Measurements from ENCODE around the gene RPRD2.

Gene RPRD2

GRCh38 chr1:150474869-150475268 is 110.9 kb downstream of the RPRD2 start:
- DNase-seq = no peak

GRCh38 chr1:150476754-150477153 is 112.8 kb downstream of the RPRD2 start:
- DNase-seq = no peak

GRCh38 chr1:150477320-150477719 is 113.4 kb downstream of the RPRD2 start:
- peak; percentile 40 for DNase-seq

- peak; percentile 58 for DNase-seq
Observed at GRCh38 chr1:150477733-150478132, 113.8 kb downstream of the RPRD2 start.

GRCh38 chr1:150479370-150479769 is 115.4 kb downstream of the RPRD2 start:
- no peak for DNase-seq

- no peak for DNase-seq
Observed at GRCh38 chr1:150479927-150480352, 116.0 kb downstream of the RPRD2 start.

- DNase-seq = no peak
Observed at GRCh38 chr1:150484431-150484830, 120.5 kb downstream of the RPRD2 start.

- peak; percentile 47 for DNase-seq
Observed at GRCh38 chr1:150484861-150485260, 120.9 kb downstream of the RPRD2 start.

- DNase-seq = peak; percentile 99
Observed at GRCh38 chr1:150486966-150487762, 123.2 kb downstream of the RPRD2 start, which contains the start of gene TARS2. Gene TARS2 (plus strand): TSS chr1:150487419. CDS start chr1:150487451, 32 bp downstream.

GRCh38 chr1:150487763-150488115 is 123.8 kb downstream of the RPRD2 start:
- DNase-seq = peak; percentile 45

GRCh38 chr1:150493175-150493574 is 129.2 kb downstream of the RPRD2 start:
- DNase-seq = no peak

GRCh38 chr1:150498342-150498741 is 134.4 kb downstream of the RPRD2 start:
- no peak for DNase-seq

GRCh38 chr1:150505431-150505830 is 141.5 kb downstream of the RPRD2 start:
- no peak for DNase-seq

GRCh38 chr1:150507912-150508864 is 144.2 kb downstream of the RPRD2 start, which contains the start of gene ECM1:
Gene ECM1 (plus strand): TSS chr1:150508109. CDS start chr1:150508210, 101 bp downstream.
- DNase-seq = peak; percentile 89

GRCh38 chr1:150508982-150509381 is 145.0 kb downstream of the RPRD2 start:
- no peak for DNase-seq

GRCh38 chr1:150511551-150511950 is 147.6 kb downstream of the RPRD2 start:
- no peak for DNase-seq

- DNase-seq = no peak
Observed at GRCh38 chr1:150511985-150512660, 148.2 kb downstream of the RPRD2 start.

GRCh38 chr1:150512846-150513245 is 148.9 kb downstream of the RPRD2 start:
- no peak for DNase-seq

- peak; percentile 22 for DNase-seq
Observed at GRCh38 chr1:150513351-150513791, 149.4 kb downstream of the RPRD2 start.

- no peak for DNase-seq
Observed at GRCh38 chr1:150514260-150514659, 150.3 kb downstream of the RPRD2 start.

GRCh38 chr1:150514913-150515327 is 151.0 kb downstream of the RPRD2 start:
- no peak for DNase-seq

GRCh38 chr1:150515328-150516049 is 151.5 kb downstream of the RPRD2 start, which contains the start of gene FALEC:
Gene FALEC (plus strand): TSS chr1:150515752.
- peak; percentile 98 for DNase-seq
